NCI-H2081 treated with DMSO at 0.1 percent for 48 hours (cell line): Measurements from ENCODE around the gene ANKRD44.
"Not testable (repeated sequence)": the region's sequence is repeated elsewhere in the genome, so short reads cannot be mapped to it uniquely, and the experiment has no call there.

Source experiments
- DNase-seq: peaks from one replicate; lab custom pipeline; 2025; lab: John Stamatoyannopoulos, UW

Gene ANKRD44

GRCh38 chr2:197315371-197315770, 4.8 kb upstream of the ANKRD44 start:
- no peak for DNase-seq

GRCh38 chr2:197312186-197312585, 1.6 kb upstream of the ANKRD44 start:
- DNase-seq: no peak

GRCh38 chr2:197311421-197312033, 947 bp upstream of the ANKRD44 start:
- no peak for DNase-seq

- no peak for DNase-seq
These were observed 424 bp upstream of the ANKRD44 start for GRCh38 chr2:197310987-197311420.

- no peak for DNase-seq
These were observed 819 bp downstream of the ANKRD44 start for GRCh38 chr2:197309691-197310231.

- no peak for DNase-seq
These were observed 1.4 kb downstream of the ANKRD44 start for GRCh38 chr2:197308996-197309690.

GRCh38 chr2:197308585-197308984, 2.0 kb downstream of the ANKRD44 start:
- DNase-seq: no peak

GRCh38 chr2:197307933-197308521, 2.6 kb downstream of the ANKRD44 start:
- no peak for DNase-seq

GRCh38 chr2:197307236-197307932, 3.2 kb downstream of the ANKRD44 start:
- DNase-seq: no peak

GRCh38 chr2:197306696-197307040, 3.9 kb downstream of the ANKRD44 start:
- DNase-seq: no peak

- DNase-seq: no peak
These were observed 4.4 kb downstream of the ANKRD44 start for GRCh38 chr2:197306024-197306695.

- DNase-seq: no peak
These were observed 6.0 kb downstream of the ANKRD44 start for GRCh38 chr2:197304556-197305011.

- DNase-seq: no peak
These were observed 10.4 kb downstream of the ANKRD44 start for GRCh38 chr2:197300139-197300538.

GRCh38 chr2:197298609-197299008, 12.0 kb downstream of the ANKRD44 start:
- DNase-seq: no peak

- DNase-seq: no peak
These were observed 12.7 kb downstream of the ANKRD44 start for GRCh38 chr2:197297772-197298318.

GRCh38 chr2:197297266-197297665, 13.3 kb downstream of the ANKRD44 start:
- no peak for DNase-seq

- DNase-seq: no peak
These were observed 13.7 kb downstream of the ANKRD44 start for GRCh38 chr2:197296835-197297234.

- DNase-seq: no peak
These were observed 16.3 kb downstream of the ANKRD44 start for GRCh38 chr2:197294260-197294659.

GRCh38 chr2:197293252-197294007, 17.1 kb downstream of the ANKRD44 start:
- DNase-seq: no peak

GRCh38 chr2:197292619-197293018, 18.0 kb downstream of the ANKRD44 start:
- DNase-seq: no peak

- not testable (repeated sequence) for DNase-seq
These were observed 23.0 kb downstream of the ANKRD44 start for GRCh38 chr2:197287596-197287932.
